ENCODE measurements around the gene VDR. TPM values are rescaled to one million over a fixed set of nuclear protein-coding genes. Genes with fewer than 3 reads are reported as not detected.

VDR gene
- total and polyA plus RNA-seq, 2 donors (not counting 1 experiment from before 2014, with no cell fraction given): 0.37 to 0.42 TPM

DNA sequence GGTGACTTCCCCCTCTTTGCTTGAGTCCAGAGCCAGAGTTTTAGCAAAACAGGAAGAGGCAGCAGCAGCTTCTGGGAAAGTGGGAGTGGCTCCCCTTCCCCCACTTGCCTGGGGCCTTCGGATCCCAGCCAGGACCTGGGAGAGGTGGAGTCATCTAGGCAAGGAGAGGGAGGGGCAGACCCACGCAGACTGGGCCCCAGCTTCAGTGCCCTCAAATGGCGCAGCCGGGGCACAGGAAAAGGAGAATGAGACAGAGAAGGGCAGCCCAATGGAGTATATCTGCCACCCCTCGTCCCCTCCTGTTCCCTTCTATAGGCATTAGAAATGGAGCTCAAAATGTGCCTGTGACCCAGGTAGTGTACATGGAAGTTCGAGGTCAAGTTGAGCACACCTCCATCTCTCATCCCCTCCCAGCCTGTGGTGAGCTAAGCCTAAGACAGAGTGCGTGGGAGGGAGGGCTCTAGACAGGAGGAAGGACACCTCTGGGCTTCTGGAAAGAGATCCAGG is 75.8 kb downstream of the VDR start:
- no peaks in the 10 kb centered on the region for H3K36me3 ChIP-seq (replicated peaks in 1 of 2; ENCODE audit: control extremely low read depth in 1 of 2, control insufficient read depth in 1 of 2, extremely low read depth in 1 of 2, insufficient read depth in 2 of 2, low read length in 1 of 2)
- H3K4me2 ChIP-seq (replicated peaks; ENCODE audit: low read depth, low read length, poor library complexity, severe bottlenecking): no peak overlapping the region
- no peak overlapping the region for H3K9ac ChIP-seq (ENCODE audit: low read length)
- H3K4me3 ChIP-seq (ENCODE audit: control extremely low read depth in 1 of 5, extremely low read depth in 1 of 5, insufficient read depth in 1 of 5, low read depth in 2 of 5, low read length in 4 of 5): no peak overlapping the region
- H3K27ac ChIP-seq (ENCODE audit: low read length in 2 of 2): no peak overlapping the region
- H2AFZ ChIP-seq (ENCODE audit: insufficient read depth, low read depth, low read length, poor library complexity, severe bottlenecking): no peak overlapping the region
- Mint-ChIP-seq H3K27me3 (no peaks in the 10 kb centered on the region), H3K4me3 (no peak overlapping the region), H3K9me3 (ENCODE audit: insufficient read depth) (no peaks in the 10 kb centered on the region), H3K4me1 (peaks cover 52% of the 10 kb centered on the region), H3K27ac (no peak overlapping the region)
- intact Hi-C loops (cut with micrococcal nuclease): no loop called here
- peaks cover 27 to 35% of the 10 kb centered on the region in 2 donors for H3K4me1 ChIP-seq (ENCODE audit: control insufficient read depth in 2 of 2, insufficient read depth in 2 of 2, low read length in 2 of 2)
- no peak for DNase-seq
- ChIA-PET CTCF (interaction anchor here (2.3 to 23.8 kb wide), 5 partner anchors 8 to 86 kb away, joined by 10 to 1203 read pairs (median 31); partner anchors contain the start of genes HDAC7 and SLC48A1), POLR2A (interaction anchor here (0.7 to 1.7 kb wide), 4 partner anchors 16 to 336 kb away, joined by 3 to 17 read pairs (median 5); no protein-coding TSS in a partner anchor)
- no peaks in the 10 kb centered on the region for H3K9me3 ChIP-seq (ENCODE audit: control extremely low read depth in 1 of 3, control insufficient read depth in 2 of 3, insufficient read depth in 1 of 3, low read length in 2 of 3)
- 80% methylated on average over 2 of the region's 7 CpGs for WGBS (ENCODE audit: insufficient coverage)
- H4K20me1 ChIP-seq (ENCODE audit: control insufficient read depth, insufficient read depth, low read length, poor library complexity, severe bottlenecking): no peaks in the 10 kb centered on the region
- no peak for ATAC-seq (ENCODE audit: low read depth)
- no peaks in the 10 kb centered on the region for H3K79me2 ChIP-seq (ENCODE audit: control insufficient read depth, insufficient read depth, low read length)
- no peaks in the 10 kb centered on the region for H3K27me3 ChIP-seq (replicated peaks in 1 of 4; ENCODE audit: control extremely low read depth in 1 of 4, control insufficient read depth in 3 of 4, insufficient read depth in 4 of 4, low read length in 3 of 4)
- TF ChIP-seq, protein P1, sequence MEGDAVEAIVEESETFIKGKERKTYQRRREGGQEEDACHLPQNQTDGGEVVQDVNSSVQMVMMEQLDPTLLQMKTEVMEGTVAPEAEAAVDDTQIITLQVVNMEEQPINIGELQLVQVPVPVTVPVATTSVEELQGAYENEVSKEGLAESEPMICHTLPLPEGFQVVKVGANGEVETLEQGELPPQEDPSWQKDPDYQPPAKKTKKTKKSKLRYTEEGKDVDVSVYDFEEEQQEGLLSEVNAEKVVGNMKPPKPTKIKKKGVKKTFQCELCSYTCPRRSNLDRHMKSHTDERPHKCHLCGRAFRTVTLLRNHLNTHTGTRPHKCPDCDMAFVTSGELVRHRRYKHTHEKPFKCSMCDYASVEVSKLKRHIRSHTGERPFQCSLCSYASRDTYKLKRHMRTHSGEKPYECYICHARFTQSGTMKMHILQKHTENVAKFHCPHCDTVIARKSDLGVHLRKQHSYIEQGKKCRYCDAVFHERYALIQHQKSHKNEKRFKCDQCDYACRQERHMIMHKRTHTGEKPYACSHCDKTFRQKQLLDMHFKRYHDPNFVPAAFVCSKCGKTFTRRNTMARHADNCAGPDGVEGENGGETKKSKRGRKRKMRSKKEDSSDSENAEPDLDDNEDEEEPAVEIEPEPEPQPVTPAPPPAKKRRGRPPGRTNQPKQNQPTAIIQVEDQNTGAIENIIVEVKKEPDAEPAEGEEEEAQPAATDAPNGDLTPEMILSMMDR (IDR thresholded peaks at IDR 0.05): no peak
- TF ChIP-seq EZH2 (IDR thresholded peaks at IDR 0.05; ENCODE audit: borderline replicate concordance, insufficient read depth, low read depth, low read length, poor library complexity, severe bottlenecking): no peak
